ENCODE results near the gene IRF2BPL.

Gene IRF2BPL

GRCh38 chr14:77028384-77029231 is at the start of gene IRF2BPL:
Gene IRF2BPL (minus strand): TSS chr14:77028708. CDS start chr14:77027792, 916 bp downstream.
- peak; percentile 92 for DNase-seq

- DNase-seq = no peak
Observed at GRCh38 chr14:77077040-77077439, 48.5 kb upstream of the IRF2BPL start.

GRCh38 chr14:77076113-77076631 is 47.7 kb upstream of the IRF2BPL start:
- DNase-seq = no peak

GRCh38 chr14:77074969-77075368 is 46.5 kb upstream of the IRF2BPL start:
- no peak for DNase-seq

- DNase-seq = no peak
Observed at GRCh38 chr14:77071938-77072388, 43.5 kb upstream of the IRF2BPL start.

- no peak for DNase-seq
Observed at GRCh38 chr14:77069551-77069950, 41.0 kb upstream of the IRF2BPL start.

GRCh38 chr14:77068517-77069200 is 40.2 kb upstream of the IRF2BPL start:
- DNase-seq = no peak

GRCh38 chr14:77067632-77068516 is 39.4 kb upstream of the IRF2BPL start:
- DNase-seq = peak; percentile 64

GRCh38 chr14:77066578-77067172 is 38.2 kb upstream of the IRF2BPL start:
- no peak for DNase-seq

GRCh38 chr14:77065851-77066577 is 37.5 kb upstream of the IRF2BPL start:
- DNase-seq = no peak

- DNase-seq = no peak
Observed at GRCh38 chr14:77064521-77065178, 36.1 kb upstream of the IRF2BPL start.

- no peak for DNase-seq
Observed at GRCh38 chr14:77063571-77064171, 35.2 kb upstream of the IRF2BPL start.

GRCh38 chr14:77062261-77062660 is 33.8 kb upstream of the IRF2BPL start:
- DNase-seq = no peak

- DNase-seq = no peak
Observed at GRCh38 chr14:77061630-77062257, 33.2 kb upstream of the IRF2BPL start.

GRCh38 chr14:77059276-77059915 is 30.9 kb upstream of the IRF2BPL start:
- no peak for DNase-seq

GRCh38 chr14:77058785-77059184 is 30.3 kb upstream of the IRF2BPL start:
- no peak for DNase-seq

- no peak for DNase-seq
Observed at GRCh38 chr14:77058117-77058516, 29.6 kb upstream of the IRF2BPL start.

- DNase-seq = no peak
Observed at GRCh38 chr14:77055981-77056380, 27.5 kb upstream of the IRF2BPL start.

GRCh38 chr14:77055306-77055705 is 26.8 kb upstream of the IRF2BPL start:
- no peak for DNase-seq
